Neuronal stem cell (in vitro differentiated cells): Measurements from ENCODE around the gene SPC24.

Experiments used
- DNase-seq: peaks from one replicate; pipeline ENCODE4 v3.0.0-alpha.2; 2013; ENCODE audit warnings: low spot score
- H2AFZ ChIP-seq: one replicate; pipeline ENCODE4 v1.6.1; 2013; ENCODE audit warnings: mild to moderate bottlenecking, low read length, inconsistent platforms
- H2AK5ac ChIP-seq: 2 replicates; pipeline ENCODE4 v1.6.1; 2013; ENCODE audit warnings: low read depth, mild to moderate bottlenecking, inconsistent platforms, low read length, moderate library complexity, mixed read lengths
- H2BK120ac ChIP-seq: 2 replicates; pipeline ENCODE4 v1.6.1; 2013; ENCODE audit warnings: low read depth, mild to moderate bottlenecking, inconsistent platforms, low read length, moderate library complexity, mixed read lengths
- H2BK12ac ChIP-seq: one replicate; pipeline ENCODE4 v1.6.1; 2013; ENCODE audit warnings: low read length, inconsistent platforms
- H2BK15ac ChIP-seq: 2 replicates; pipeline ENCODE4 v1.6.1; 2013; ENCODE audit warnings: mild to moderate bottlenecking, low read length, inconsistent platforms, mixed read lengths
- H2BK5ac ChIP-seq: one replicate; pipeline ENCODE4 v1.6.1; 2013; ENCODE audit warnings: inconsistent platforms, mild to moderate bottlenecking, low read length, moderate library complexity
- H3K14ac ChIP-seq: one replicate; pipeline ENCODE4 v1.6.1; 2013; ENCODE audit warnings: low read length, inconsistent platforms
- H3K18ac ChIP-seq: 2 replicates; pipeline ENCODE4 v1.6.1; 2013; ENCODE audit warnings: low read length, inconsistent platforms
- H3K23ac ChIP-seq: 2 replicates; pipeline ENCODE4 v1.6.1; 2013; ENCODE audit warnings: low read depth, mild to moderate bottlenecking, mixed read lengths, low read length, inconsistent platforms; ENCODE audit not compliant: poor library complexity
- H3K27ac ChIP-seq: replicated peaks from 3 replicates; pipeline ENCODE4 v1.5.1; 2013; ENCODE audit warnings: low read length, inconsistent platforms
- H3K27me3 ChIP-seq, 3 experiments: 2 replicates each; pipeline ENCODE4 v1.6.1; 2013; ENCODE audit warnings: low read length in 3 of 3, mild to moderate bottlenecking in 2 of 3, inconsistent platforms in 1 of 3, low read depth in 1 of 3, mixed read lengths in 1 of 3, moderate library complexity in 1 of 3; ENCODE audit not compliant: control insufficient read depth in 3 of 3, insufficient read depth in 3 of 3
- H3K36me3 ChIP-seq, 2 donors: replicated peaks in 1 of 2; 2 replicates each; pipeline ENCODE4 v1.6.1; 2013; ENCODE audit warnings: low read length in 2 of 2; ENCODE audit not compliant: control insufficient read depth in 2 of 2, insufficient read depth in 2 of 2
- H3K4ac ChIP-seq: 2 replicates; pipeline ENCODE4 v1.6.1; 2013; ENCODE audit warnings: inconsistent platforms, mild to moderate bottlenecking, low read length, moderate library complexity
- H3K4me1 ChIP-seq, 2 donors: 1 replicate in 1 of 2; 2 replicates in 1 of 2; pipeline ENCODE4 v1.6.1; 2013; ENCODE audit warnings: low read length in 2 of 2, low read depth in 1 of 2; ENCODE audit not compliant: control insufficient read depth in 2 of 2, insufficient read depth in 1 of 2
- H3K4me2 ChIP-seq: one replicate; pipeline ENCODE4 v1.6.1; 2013; ENCODE audit warnings: mild to moderate bottlenecking, low read length, inconsistent platforms; ENCODE audit not compliant: insufficient read depth, poor library complexity, severe bottlenecking
- H3K4me3 ChIP-seq, 2 donors: 2 replicates each; pipeline ENCODE4 v1.5.1; 2013; ENCODE audit warnings: low read length in 2 of 2, mild to moderate bottlenecking in 2 of 2, inconsistent platforms in 1 of 2, moderate library complexity in 1 of 2
- H3K79me1 ChIP-seq: one replicate; pipeline ENCODE4 v1.6.1; 2013; ENCODE audit warnings: low read depth, mild to moderate bottlenecking, inconsistent platforms, low read length, moderate library complexity
- H3K9ac ChIP-seq: one replicate; pipeline ENCODE4 v1.6.1; 2013; ENCODE audit warnings: mild to moderate bottlenecking, low read depth, low read length, inconsistent platforms; ENCODE audit not compliant: poor library complexity
- H3K9me3 ChIP-seq, 2 donors: replicated peaks in 1 of 2; 2 replicates each; pipeline versions ENCODE3 to v1.6.1; 2013; ENCODE audit warnings: low read length in 2 of 2, mild to moderate bottlenecking in 2 of 2, inconsistent platforms in 1 of 2, low read depth in 1 of 2, mixed read lengths in 1 of 2, moderate library complexity in 1 of 2; ENCODE audit not compliant: control insufficient read depth in 2 of 2, insufficient read depth in 1 of 2
- H4K8ac ChIP-seq: one replicate; pipeline ENCODE4 v1.6.1; 2013; ENCODE audit warnings: low read depth, mild to moderate bottlenecking, inconsistent platforms, low read length, moderate library complexity
- H4K91ac ChIP-seq: one replicate; pipeline ENCODE4 v1.6.1; 2013; ENCODE audit warnings: low read length, low read depth, mild to moderate bottlenecking, inconsistent platforms; ENCODE audit not compliant: poor library complexity
- WGBS, 2 donors: extraction: QIAGEN DNeasy Blood & Tissue Kit; methylation state at CpG; one replicate each; pipeline ENCODE4 v1.1.7; 2013; ENCODE audit warnings: missing lambda C conversion rate in 2 of 2, mixed read lengths in 1 of 2; ENCODE audit not compliant: insufficient read length in 2 of 2, insufficient replicate concordance in 1 of 2; ENCODE audit errors: extremely low coverage in 2 of 2; 5-methylcytosine and 5-hydroxymethylcytosine counted together

The SPC24 gene

GRCh38 chr19:11148001-11148400 lies 7.6 kb downstream of the SPC24 start:
- no peak overlapping the region for H4K8ac ChIP-seq
- no peak overlapping the region for H2AK5ac ChIP-seq
- no peaks in the 10 kb centered on the region for H3K27me3 ChIP-seq

GRCh38 chr19:11145536-11145924 lies 10.1 kb downstream of the SPC24 start:
- Histone ChIP-seq H3K27ac (no peak overlapping the region), H3K9ac (no peak overlapping the region)
- no peak for DNase-seq

More at GRCh38 chr19:11148001-11148400, 7.6 kb downstream of the SPC24 start:
- Histone ChIP-seq H3K27ac (no peak overlapping the region), H3K4ac (no peak overlapping the region), H3K14ac (no peak overlapping the region), H3K9ac (no peak overlapping the region), H3K4me2 (no peak overlapping the region), H2BK5ac (no peak overlapping the region), H3K9me3 (peaks cover 0 to 6% of the 10 kb centered on the region in 2 donors), H2BK120ac (no peak overlapping the region), H2AFZ (no peak overlapping the region), H2BK12ac (no peak overlapping the region), H3K18ac (no peak overlapping the region), H3K4me1 (peaks cover 5% of the 10 kb centered on the region in 2 donors), H3K4me3 (no peak overlapping the region), H3K36me3 (peaks cover 25 to 86% of the 10 kb centered on the region in 2 donors), H3K23ac (no peak overlapping the region), H4K91ac (no peak overlapping the region), H2BK15ac (no peak overlapping the region), H3K79me1 (peaks cover 4% of the 10 kb centered on the region)
- WGBS, 2 donors = no CpG with 5 or more reads among the region's 14 CpGs
- no peak for DNase-seq

DNA sequence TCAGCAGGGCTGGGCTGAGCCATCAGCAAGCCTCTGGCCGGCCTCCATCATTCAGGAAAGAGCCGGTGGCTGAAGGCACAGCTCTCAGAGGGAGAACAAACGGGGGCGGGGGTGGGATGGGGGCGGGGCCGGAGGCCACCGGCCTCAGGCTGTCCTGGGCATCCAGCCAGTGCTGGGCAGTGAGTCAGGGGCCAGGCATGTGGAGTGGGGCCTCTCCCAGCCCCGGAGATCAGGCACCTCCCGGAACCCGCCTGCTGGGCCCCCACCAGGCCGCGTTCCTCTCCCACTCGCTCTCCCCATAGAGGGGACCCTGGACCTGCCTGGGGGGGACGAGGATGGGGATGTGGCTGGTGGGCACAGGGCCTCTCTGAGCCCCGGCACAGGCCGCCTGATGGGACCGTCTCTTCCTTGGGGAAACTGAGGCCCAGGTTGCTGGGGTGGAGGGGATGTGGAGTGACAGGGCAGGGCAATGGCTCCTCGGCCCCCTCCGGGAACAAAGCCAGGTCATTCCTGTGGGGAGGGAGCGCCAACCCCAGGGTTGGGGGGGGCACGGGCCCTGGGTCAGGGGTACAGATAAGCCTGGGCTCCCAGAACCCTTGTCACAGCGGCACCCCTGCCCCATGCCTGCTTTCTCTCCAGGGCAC lies 12.9 kb downstream of the SPC24 start:
- H3K4ac ChIP-seq = peak overlapping the region; percentile 37
- peaks cover 0 to 6% of the 10 kb centered on the region in 2 donors for H3K9me3 ChIP-seq
- peak overlapping the region; percentile 95 for H3K23ac ChIP-seq
- no peak overlapping the region for H4K91ac ChIP-seq
- H2BK5ac ChIP-seq = peak overlapping the region; percentile 97
- peak; percentile 57 for DNase-seq
- H2BK12ac ChIP-seq = peak overlapping the region; percentile 60
- WGBS, 2 donors = no CpG with 5 or more reads among the region's 22 CpGs
- H2AFZ ChIP-seq = peak overlapping the region; percentile 15
- H3K27ac ChIP-seq = peak overlapping the region; percentile 66
- H3K27me3 ChIP-seq = no peaks in the 10 kb centered on the region
- peaks cover 4% of the 10 kb centered on the region for H3K79me1 ChIP-seq
- peak overlapping the region; percentile 100 for H2BK120ac ChIP-seq
- no peak overlapping the region for H3K4me3 ChIP-seq
- peak overlapping the region; percentile 96 for H3K18ac ChIP-seq
- peaks cover 17 to 43% of the 10 kb centered on the region in 2 donors for H3K36me3 ChIP-seq
- H2BK15ac ChIP-seq = peak overlapping the region; percentile 77
- peaks cover 30 to 32% of the 10 kb centered on the region in 2 donors for H3K4me1 ChIP-seq
- peak overlapping the region; percentile 99 for H2AK5ac ChIP-seq
- peak overlapping the region; percentile 22 for H3K4me2 ChIP-seq
- H3K9ac ChIP-seq = peak overlapping the region; percentile 24
- peak overlapping the region; percentile 57 for H3K14ac ChIP-seq
- H4K8ac ChIP-seq = no peak overlapping the region

More at GRCh38 chr19:11145536-11145924, 10.1 kb downstream of the SPC24 start:
- Histone ChIP-seq H2BK120ac (no peak overlapping the region), H3K23ac (no peak overlapping the region), H3K4me1 (peaks cover 16 to 18% of the 10 kb centered on the region in 2 donors), H3K79me1 (peaks cover 4% of the 10 kb centered on the region), H3K14ac (no peak overlapping the region), H2AFZ (no peak overlapping the region), H3K36me3 (peaks cover 23 to 69% of the 10 kb centered on the region in 2 donors), H3K4me2 (no peak overlapping the region), H3K27me3 (no peaks in the 10 kb centered on the region), H2BK15ac (no peak overlapping the region), H4K91ac (no peak overlapping the region), H2BK12ac (no peak overlapping the region), H3K18ac (no peak overlapping the region), H2BK5ac (no peak overlapping the region), H2AK5ac (no peak overlapping the region), H3K4ac (no peak overlapping the region), H4K8ac (no peak overlapping the region), H3K9me3 (peaks cover 0 to 6% of the 10 kb centered on the region in 2 donors), H3K4me3 (no peak overlapping the region)
- no CpG with 5 or more reads among the region's 3 CpGs for WGBS, 2 donors

- Histone ChIP-seq H2BK120ac (peak overlapping the region; percentile 88), H3K4me2 (peak overlapping the region; percentile 14), H4K8ac (no peak overlapping the region), H3K23ac (peak overlapping the region; percentile 95), H3K27ac (peak overlapping the region; percentile 25), H3K4ac (no peak overlapping the region), H2AK5ac (peak overlapping the region; percentile 4), H3K79me1 (peaks cover 4% of the 10 kb centered on the region), H3K18ac (peak overlapping the region; percentile 96), H2AFZ (peak overlapping the region; percentile 15), H3K4me3 (no peak overlapping the region), H3K36me3 (peaks cover 14 to 37% of the 10 kb centered on the region in 2 donors), H2BK5ac (peak overlapping the region; percentile 66), H2BK15ac (peak overlapping the region; percentile 77), H3K4me1 (peaks cover 32 to 33% of the 10 kb centered on the region in 2 donors), H2BK12ac (peak overlapping the region; percentile 75), H3K9me3 (peaks cover 0 to 6% of the 10 kb centered on the region in 2 donors), H3K9ac (no peak overlapping the region), H4K91ac (no peak overlapping the region), H3K14ac (no peak overlapping the region), H3K27me3 (no peaks in the 10 kb centered on the region)
- DNase-seq = no peak
- WGBS, 2 donors = no CpG with 5 or more reads among the region's 9 CpGs
Observed at GRCh38 chr19:11141937-11142527, 13.6 kb downstream of the SPC24 start.
